ENCODE results near the gene FAM171A1.
"Not testable (repeated sequence)": the region's sequence is repeated elsewhere in the genome, so short reads cannot be mapped to it uniquely, and the experiment has no call there.

FAM171A1 gene

GRCh38 chr10:15280974-15281373 is 90.1 kb downstream of the FAM171A1 start:
- no peak for DNase-seq (ENCODE audit: low read depth)

- DNase-seq (ENCODE audit: low read depth): no peak
Measured at GRCh38 chr10:15280462-15280861, 90.6 kb downstream of the FAM171A1 start.

GRCh38 chr10:15279236-15279635 is 91.9 kb downstream of the FAM171A1 start:
- no peak for DNase-seq (ENCODE audit: low read depth)

GRCh38 chr10:15278786-15279185 is 92.3 kb downstream of the FAM171A1 start:
- DNase-seq (ENCODE audit: low read depth): no peak

- DNase-seq (ENCODE audit: low read depth): not testable (repeated sequence)
Measured at GRCh38 chr10:15276039-15276438, 95.0 kb downstream of the FAM171A1 start.

- DNase-seq (ENCODE audit: low read depth): not testable (repeated sequence)
Measured at GRCh38 chr10:15269838-15270237, 101.3 kb downstream of the FAM171A1 start.

- DNase-seq (ENCODE audit: low read depth): no peak
Measured at GRCh38 chr10:15267496-15267895, 103.6 kb downstream of the FAM171A1 start.

GRCh38 chr10:15266117-15266516 is 105.0 kb downstream of the FAM171A1 start:
- DNase-seq (ENCODE audit: low read depth): no peak

- DNase-seq (ENCODE audit: low read depth): no peak
Measured at GRCh38 chr10:15265558-15265957, 105.5 kb downstream of the FAM171A1 start.

GRCh38 chr10:15265056-15265455 is 106.0 kb downstream of the FAM171A1 start:
- DNase-seq (ENCODE audit: low read depth): no peak

GRCh38 chr10:15263657-15264323 is 107.3 kb downstream of the FAM171A1 start:
- no peak for DNase-seq (ENCODE audit: low read depth)

GRCh38 chr10:15262036-15262713 is 108.9 kb downstream of the FAM171A1 start:
- DNase-seq (ENCODE audit: low read depth): no peak

GRCh38 chr10:15259136-15259535 is 112.0 kb downstream of the FAM171A1 start:
- DNase-seq (ENCODE audit: low read depth): no peak

GRCh38 chr10:15258255-15258654 is 112.8 kb downstream of the FAM171A1 start:
- DNase-seq (ENCODE audit: low read depth): no peak

- DNase-seq (ENCODE audit: low read depth): no peak
Measured at GRCh38 chr10:15255961-15256360, 115.1 kb downstream of the FAM171A1 start.

- DNase-seq (ENCODE audit: low read depth): no peak
Measured at GRCh38 chr10:15254808-15255648, 116.1 kb downstream of the FAM171A1 start.

GRCh38 chr10:15253951-15254807 is 116.9 kb downstream of the FAM171A1 start:
- DNase-seq (ENCODE audit: low read depth): no peak

GRCh38 chr10:15252396-15252795 is 118.7 kb downstream of the FAM171A1 start:
- no peak for DNase-seq (ENCODE audit: low read depth)

GRCh38 chr10:15251791-15252380 is 119.2 kb downstream of the FAM171A1 start:
- no peak for DNase-seq (ENCODE audit: low read depth)

- DNase-seq (ENCODE audit: low read depth): no peak
Measured at GRCh38 chr10:15245530-15245929, 125.6 kb downstream of the FAM171A1 start.

GRCh38 chr10:15244635-15245197 is 126.4 kb downstream of the FAM171A1 start:
- DNase-seq (ENCODE audit: low read depth): no peak
